ENCODE data around the gene HSPB8.

The HSPB8 gene

GRCh38 chr12:119204131-119204530 is 25.4 kb downstream of the HSPB8 start:
- DNase-seq (ENCODE audit: low read depth in 1 of 2, low spot score in 1 of 2), result no peak
- Histone ChIP-seq H3K27ac (replicated peaks) (no peak overlapping the region), H3K4me3 (replicated peaks; ENCODE audit: insufficient read depth, low read length) (no peak overlapping the region), H3K27me3 (ENCODE audit: insufficient read depth, poor library complexity, severe bottlenecking) (no peaks in the 10 kb centered on the region)
- no peak for TF ChIP-seq POLR2AphosphoS5 (IDR thresholded peaks at IDR 0.05; ENCODE audit: low read depth)
- no peak for TF ChIP-seq CTCF (IDR thresholded peaks at IDR 0.05; ENCODE audit: insufficient read depth, low read length)

- no peak overlapping the region for H3K4me3 ChIP-seq (replicated peaks; ENCODE audit: insufficient read depth, low read length)
- TF ChIP-seq SPI1 (IDR thresholded peaks at IDR 0.05; ENCODE audit: borderline replicate concordance, low read depth), result no peak
- TF ChIP-seq POLR2AphosphoS5 (IDR thresholded peaks at IDR 0.05; ENCODE audit: low read depth), result no peak
- TF ChIP-seq REST (IDR thresholded peaks at IDR 0.05; ENCODE audit: insufficient replicate concordance, low read depth), result no peak
- TF ChIP-seq CTCF (IDR thresholded peaks at IDR 0.05; ENCODE audit: insufficient read depth, low read length), result no peak
- TF ChIP-seq GABPA (IDR thresholded peaks at IDR 0.05; ENCODE audit: low read depth), result no peak
- no peak overlapping the region for H3K27ac ChIP-seq (replicated peaks)
- no peaks in the 10 kb centered on the region for H3K27me3 ChIP-seq (ENCODE audit: insufficient read depth, poor library complexity, severe bottlenecking)
- no peak for DNase-seq (ENCODE audit: low read depth in 1 of 2, low spot score in 1 of 2)
Observed at GRCh38 chr12:119204671-119205285, 26.0 kb downstream of the HSPB8 start.

- Histone ChIP-seq H3K27me3 (ENCODE audit: insufficient read depth, poor library complexity, severe bottlenecking) (no peaks in the 10 kb centered on the region), H3K4me3 (replicated peaks; ENCODE audit: insufficient read depth, low read length) (no peak overlapping the region), H3K27ac (replicated peaks) (no peak overlapping the region)
- no peak for DNase-seq (ENCODE audit: low read depth in 1 of 2, low spot score in 1 of 2)
- no peak for TF ChIP-seq GABPA (IDR thresholded peaks at IDR 0.05; ENCODE audit: low read depth)
Observed at GRCh38 chr12:119206348-119207062, 27.8 kb downstream of the HSPB8 start.

- TF ChIP-seq REST (IDR thresholded peaks at IDR 0.05; ENCODE audit: insufficient replicate concordance, low read depth) (no peak), POLR2AphosphoS5 (IDR thresholded peaks at IDR 0.05; ENCODE audit: low read depth) (no peak), CTCF (IDR thresholded peaks at IDR 0.05; ENCODE audit: insufficient read depth, low read length) (no peak), SPI1 (IDR thresholded peaks at IDR 0.05; ENCODE audit: borderline replicate concordance, low read depth) (no peak), GABPA (IDR thresholded peaks at IDR 0.05; ENCODE audit: low read depth) (no peak)
- Histone ChIP-seq H3K27me3 (ENCODE audit: insufficient read depth, poor library complexity, severe bottlenecking) (no peaks in the 10 kb centered on the region), H3K27ac (replicated peaks) (no peak overlapping the region), H3K4me3 (replicated peaks; ENCODE audit: insufficient read depth, low read length) (no peak overlapping the region)
- no peak for DNase-seq (ENCODE audit: low read depth in 1 of 2, low spot score in 1 of 2)
Observed at GRCh38 chr12:119207063-119207560, 28.4 kb downstream of the HSPB8 start.
